ENCODE measurements around the gene GRID1.

GRID1 gene

GRCh38 chr10:86085136-86085535 lies 281.5 kb downstream of the GRID1 start:
- TF ChIP-seq CTCF (IDR thresholded peaks at IDR 0.05; ENCODE audit: extremely low read depth, insufficient read depth, missing control alignments) = no peak
- in situ Hi-C loops (cut with MboI; ENCODE audit: low pct_unique_long_range_greater_than_20kb, low sequenced_read_pairs, unreplicated experiment) = no loop called here
- no peak for DNase-seq (ENCODE audit: low spot score)

GRCh38 chr10:86084585-86084984 lies 282.0 kb downstream of the GRID1 start:
- no peak for DNase-seq (ENCODE audit: low spot score)
- in situ Hi-C loops (cut with MboI; ENCODE audit: low pct_unique_long_range_greater_than_20kb, low sequenced_read_pairs, unreplicated experiment) = no loop called here
- TF ChIP-seq CTCF (IDR thresholded peaks at IDR 0.05; ENCODE audit: extremely low read depth, insufficient read depth, missing control alignments) = no peak

DNA sequence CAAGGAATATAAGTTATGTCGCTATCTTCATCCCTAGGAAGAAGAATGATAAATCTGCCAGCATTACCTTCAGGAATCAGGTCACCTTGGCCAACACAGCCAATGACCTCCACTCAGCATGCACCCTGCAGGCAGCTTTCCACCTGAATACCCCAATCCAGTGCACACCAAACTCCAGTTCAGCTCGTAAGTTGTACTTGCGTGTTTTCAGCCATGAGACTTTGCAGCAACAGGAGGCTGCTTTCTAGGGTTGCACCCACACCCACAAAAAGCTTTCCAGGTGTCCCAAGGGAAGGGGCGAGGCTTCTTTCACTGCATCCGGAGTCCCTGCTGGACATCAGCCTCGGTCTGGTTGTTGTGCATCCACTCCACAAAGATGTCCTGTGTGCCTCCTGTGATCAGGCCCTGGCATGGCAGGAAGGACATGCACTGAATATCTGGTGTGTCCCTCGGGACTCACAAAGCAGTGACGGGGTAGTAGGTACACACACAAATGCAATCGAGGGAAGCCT lies 282.9 kb downstream of the GRID1 start:
- no peak for DNase-seq (ENCODE audit: low spot score)
- no peak for TF ChIP-seq CTCF (IDR thresholded peaks at IDR 0.05; ENCODE audit: extremely low read depth, insufficient read depth, missing control alignments)
- in situ Hi-C loops (cut with MboI; ENCODE audit: low pct_unique_long_range_greater_than_20kb, low sequenced_read_pairs, unreplicated experiment) = no loop called here

DNA sequence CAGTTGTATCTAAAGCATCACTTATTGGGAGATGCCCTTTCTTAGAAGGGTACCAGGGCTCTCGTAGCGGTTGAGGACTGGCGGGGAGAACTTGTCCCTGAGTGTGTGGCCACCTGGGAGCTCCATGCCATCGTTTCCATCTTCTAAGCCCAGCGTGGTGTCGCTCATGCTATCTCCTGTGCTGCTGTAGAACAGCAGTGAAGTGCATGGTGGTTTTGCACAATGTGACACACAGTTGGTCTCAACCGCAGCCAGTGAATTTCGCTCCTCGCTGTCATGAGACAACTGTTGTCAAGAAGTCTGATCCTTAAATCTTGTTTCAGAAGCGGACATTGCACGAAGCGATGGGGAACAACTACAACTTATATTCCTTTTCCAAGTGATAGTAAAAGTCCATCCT lies 283.4 kb downstream of the GRID1 start:
- DNase-seq (ENCODE audit: low spot score) = no peak
- TF ChIP-seq CTCF (IDR thresholded peaks at IDR 0.05; ENCODE audit: extremely low read depth, insufficient read depth, missing control alignments) = no peak
- in situ Hi-C loops (cut with MboI; ENCODE audit: low pct_unique_long_range_greater_than_20kb, low sequenced_read_pairs, unreplicated experiment) = no loop called here

GRCh38 chr10:86082556-86082955 lies 284.0 kb downstream of the GRID1 start:
- TF ChIP-seq CTCF (IDR thresholded peaks at IDR 0.05; ENCODE audit: extremely low read depth, insufficient read depth, missing control alignments) = no peak
- in situ Hi-C loops (cut with MboI; ENCODE audit: low pct_unique_long_range_greater_than_20kb, low sequenced_read_pairs, unreplicated experiment) = no loop called here
- DNase-seq (ENCODE audit: low spot score) = no peak

GRCh38 chr10:86079088-86079487 lies 287.5 kb downstream of the GRID1 start:
- in situ Hi-C loops (cut with MboI; ENCODE audit: low pct_unique_long_range_greater_than_20kb, low sequenced_read_pairs, unreplicated experiment) = no loop called here
- TF ChIP-seq CTCF (IDR thresholded peaks at IDR 0.05; ENCODE audit: extremely low read depth, insufficient read depth, missing control alignments) = no peak
- no peak for DNase-seq (ENCODE audit: low spot score)

DNA sequence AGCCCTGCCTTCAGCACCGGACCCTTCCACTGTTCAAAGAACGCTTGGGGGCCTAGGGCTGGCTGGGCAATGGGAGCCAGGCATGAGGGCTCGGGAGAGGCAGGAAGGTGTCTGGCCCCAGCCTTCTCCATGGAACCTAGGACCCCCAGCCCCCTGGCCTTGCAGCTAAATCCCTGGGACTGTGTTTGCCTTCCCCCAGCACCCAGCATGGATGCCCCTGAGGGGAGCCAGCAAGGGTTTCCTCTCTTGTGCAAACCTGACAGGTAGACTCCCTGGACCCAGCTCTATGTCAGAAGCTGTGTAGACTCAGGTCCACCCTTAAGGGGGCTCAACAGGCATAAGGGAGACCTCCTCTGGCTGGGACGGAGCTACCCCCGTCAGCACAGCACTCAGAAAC lies 288.0 kb downstream of the GRID1 start:
- no peak for DNase-seq (ENCODE audit: low spot score)
- in situ Hi-C loops (cut with MboI; ENCODE audit: low pct_unique_long_range_greater_than_20kb, low sequenced_read_pairs, unreplicated experiment) = no loop called here
- no peak for TF ChIP-seq CTCF (IDR thresholded peaks at IDR 0.05; ENCODE audit: extremely low read depth, insufficient read depth, missing control alignments)
